ENCODE results near the gene PTPRF.
"Not testable (repeated sequence)": the region's sequence is repeated elsewhere in the genome, so short reads cannot be mapped to it uniquely, and the experiment has no call there.

PTPRF gene

GRCh38 chr1:43638381-43638780 lies 107.7 kb downstream of the PTPRF start:
- DNase-seq, result not testable (repeated sequence)

DNA sequence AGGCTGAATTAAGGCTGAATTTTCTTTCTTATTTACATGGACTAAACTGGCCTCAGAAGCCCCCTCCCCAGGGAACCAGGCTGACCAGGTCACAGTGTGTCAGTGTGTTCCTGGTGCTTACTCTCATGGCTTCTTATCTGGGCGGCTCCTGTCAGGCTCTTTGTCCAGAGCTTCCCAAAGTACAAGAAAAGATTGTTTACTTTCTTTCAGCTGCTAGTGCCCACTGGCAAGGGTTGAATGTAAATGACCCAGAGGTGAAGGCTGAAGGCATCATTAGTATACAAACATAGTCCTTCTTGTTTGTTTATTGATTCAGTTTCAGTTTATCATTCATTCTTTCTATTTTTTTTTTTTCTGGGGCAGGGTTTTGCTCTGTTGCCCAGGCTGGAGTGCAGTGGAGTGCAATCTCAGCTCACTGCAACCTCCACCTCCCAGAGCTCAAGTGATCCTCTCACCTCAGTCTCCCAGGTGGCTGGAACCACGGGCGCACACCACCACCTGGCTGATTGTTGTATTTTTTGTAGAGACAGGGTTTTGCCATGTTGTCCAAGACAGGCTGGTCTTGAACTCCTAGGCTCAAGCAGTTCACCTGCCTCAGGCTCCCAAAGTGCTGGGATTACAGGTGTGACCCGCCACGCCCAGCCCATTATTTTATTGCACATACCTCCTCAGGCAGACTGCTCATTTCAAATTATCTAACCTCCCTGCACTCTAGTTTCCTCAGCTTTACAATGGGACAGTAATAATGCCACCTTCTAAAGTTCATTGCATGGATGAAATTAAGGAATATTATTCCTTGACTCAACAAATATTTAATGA lies 109.5 kb downstream of the PTPRF start:
- DNase-seq, result no peak

- no peak for DNase-seq
Measured at GRCh38 chr1:43644558-43644957, 113.9 kb downstream of the PTPRF start.

DNA sequence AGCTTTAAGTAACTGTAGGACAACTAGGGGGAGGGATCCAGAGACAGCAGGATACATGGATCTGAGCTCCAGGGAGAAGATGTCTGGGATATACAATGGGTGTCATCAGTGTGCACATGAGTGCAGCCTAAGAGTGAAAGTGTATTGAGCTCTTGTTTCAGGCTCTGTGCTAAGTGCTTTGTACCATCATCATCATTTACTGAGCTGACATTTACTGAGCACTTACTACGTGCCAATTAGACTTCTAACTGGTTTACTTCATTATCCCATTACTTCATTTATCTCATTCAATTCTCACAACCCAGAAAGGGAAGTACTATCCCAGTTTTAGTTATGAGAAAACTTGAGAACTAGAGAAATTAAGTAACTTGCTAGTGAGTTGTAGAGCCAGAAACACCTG lies 114.8 kb downstream of the PTPRF start:
- DNase-seq, result no peak

DNA sequence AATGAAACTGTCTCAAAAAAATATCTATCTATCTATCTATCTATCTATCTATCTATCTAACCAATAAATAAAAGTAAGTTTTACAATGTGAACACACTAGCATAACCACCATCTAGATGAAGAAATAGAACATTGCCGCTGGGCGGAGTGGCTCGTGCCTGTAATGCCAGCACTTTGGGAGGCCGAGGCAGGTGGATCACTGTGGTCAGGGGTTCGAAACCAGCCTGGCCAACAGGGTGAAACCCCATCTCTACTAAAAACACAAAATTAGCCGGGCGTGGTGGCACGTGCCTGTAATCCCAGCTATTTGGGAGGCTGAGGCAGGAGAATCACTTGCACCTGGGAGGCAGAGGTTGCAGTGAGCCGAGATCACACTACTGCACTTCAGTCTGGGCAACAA lies 116.6 kb downstream of the PTPRF start:
- not testable (repeated sequence) for DNase-seq

- no peak for DNase-seq
Measured at GRCh38 chr1:43648221-43648847, 117.7 kb downstream of the PTPRF start.

GRCh38 chr1:43648876-43649477 lies 118.3 kb downstream of the PTPRF start:
- DNase-seq, result no peak

GRCh38 chr1:43650310-43651085 lies 119.8 kb downstream of the PTPRF start:
- DNase-seq, result peak; percentile 84

DNA sequence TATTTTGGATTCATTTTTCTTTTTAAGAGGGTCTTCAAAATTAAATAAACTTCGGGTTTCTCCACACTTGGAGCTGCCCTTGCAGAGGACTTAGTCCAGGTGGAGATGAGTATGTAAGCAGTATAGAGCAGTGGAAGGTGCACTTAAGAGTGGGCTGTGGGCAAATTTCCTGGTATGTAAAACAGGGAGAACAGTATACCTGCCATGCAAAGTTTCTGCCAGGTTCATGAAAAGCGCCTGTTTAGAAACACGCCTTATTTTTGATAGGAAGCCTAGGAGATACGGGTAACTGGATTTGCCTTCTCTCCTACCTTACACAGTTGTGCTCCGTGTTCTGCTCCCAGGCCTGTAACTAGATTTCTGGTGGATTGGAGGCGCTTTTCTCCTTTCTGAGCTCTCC lies 120.5 kb downstream of the PTPRF start:
- DNase-seq, result no peak

DNA sequence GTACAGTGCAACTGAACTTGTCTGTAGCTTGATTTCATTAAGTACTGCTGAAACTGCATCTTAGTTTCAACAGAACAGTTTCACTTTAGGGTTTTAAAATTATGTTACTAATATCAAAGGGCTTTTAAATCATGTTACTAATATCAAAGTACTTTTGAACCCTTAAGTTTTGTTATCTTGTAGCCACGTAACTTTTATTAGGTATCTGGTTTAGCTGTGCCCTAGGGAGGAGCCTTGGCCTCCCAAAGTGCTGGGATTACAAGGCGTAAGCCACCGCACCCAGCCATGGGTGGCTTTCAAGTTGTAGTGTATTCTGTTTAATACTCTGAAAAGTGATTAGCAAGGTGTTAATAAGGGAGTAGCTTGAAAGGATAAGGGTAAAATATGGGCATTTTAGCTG lies 121.2 kb downstream of the PTPRF start:
- DNase-seq, result no peak

- no peak for DNase-seq
Measured at GRCh38 chr1:43653339-43653738, 122.7 kb downstream of the PTPRF start.

- DNase-seq, result no peak
Measured at GRCh38 chr1:43653893-43654292, 123.2 kb downstream of the PTPRF start.

- DNase-seq, result no peak
Measured at GRCh38 chr1:43655953-43656352, 125.3 kb downstream of the PTPRF start.

- DNase-seq, result no peak
Measured at GRCh38 chr1:43659212-43660166, 128.8 kb downstream of the PTPRF start.

DNA sequence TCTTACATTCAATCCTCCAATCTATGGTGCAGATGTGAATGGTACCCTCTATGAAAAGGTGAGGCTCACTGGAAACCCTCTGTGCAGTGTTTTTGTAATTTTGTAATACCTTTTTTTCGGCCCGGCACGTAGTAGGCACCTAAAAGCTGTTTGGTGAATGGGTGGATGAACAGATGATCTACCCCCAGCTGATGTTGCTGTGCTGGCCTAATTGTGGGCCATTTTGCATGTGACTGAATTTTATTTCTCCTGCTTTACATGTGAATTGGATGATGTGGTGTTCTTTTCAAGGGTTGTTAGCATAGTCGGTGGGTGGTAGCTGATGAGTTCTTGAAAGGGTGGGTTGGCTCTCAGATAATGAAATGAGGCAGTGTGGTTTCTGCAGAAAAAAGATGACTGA lies 129.7 kb downstream of the PTPRF start:
- no peak for DNase-seq

DNA sequence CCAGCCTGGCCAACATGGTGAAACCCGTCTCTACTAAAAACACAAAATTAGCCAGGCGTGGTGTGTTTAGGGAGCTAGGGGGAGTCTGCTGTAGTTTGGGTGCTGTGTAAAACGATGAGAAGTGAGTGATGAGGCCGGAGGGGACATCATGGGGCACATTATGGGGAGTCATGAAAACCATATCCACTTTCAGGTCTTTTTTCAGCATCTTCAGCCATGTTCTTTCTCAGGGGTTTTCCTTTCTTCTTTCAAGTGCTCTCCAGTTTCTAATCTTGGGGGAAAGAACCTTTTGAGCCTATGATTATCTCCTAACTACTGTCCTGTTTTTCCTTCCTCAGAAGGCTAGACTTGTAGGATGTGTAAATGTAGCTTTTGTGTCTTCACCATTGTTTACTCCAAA lies 133.7 kb downstream of the PTPRF start:
- no peak for DNase-seq

- DNase-seq, result no peak
Measured at GRCh38 chr1:43666608-43667007, 135.9 kb downstream of the PTPRF start.

DNA sequence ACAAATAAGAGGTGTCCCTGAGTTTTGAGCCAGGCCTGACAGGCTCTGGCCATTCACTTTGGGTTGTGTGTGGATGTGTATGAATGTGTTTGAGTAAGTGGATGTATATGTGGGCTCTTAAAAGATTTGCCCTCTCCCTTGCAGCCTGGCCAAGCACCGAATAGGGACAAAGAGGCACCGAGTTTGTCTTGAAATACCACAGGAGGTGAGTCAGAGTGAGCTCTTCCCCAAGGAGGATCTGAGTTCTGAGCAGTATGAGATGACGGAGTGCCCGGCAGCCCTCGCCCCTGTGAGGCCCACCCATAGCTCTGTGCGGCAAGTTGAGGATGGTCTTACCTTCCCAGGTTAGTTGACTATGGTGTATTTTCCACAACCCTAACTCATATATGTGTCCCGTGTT lies 138.3 kb downstream of the PTPRF start:
- no peak for DNase-seq

GRCh38 chr1:43669878-43670277 lies 139.2 kb downstream of the PTPRF start:
- no peak for DNase-seq

DNA sequence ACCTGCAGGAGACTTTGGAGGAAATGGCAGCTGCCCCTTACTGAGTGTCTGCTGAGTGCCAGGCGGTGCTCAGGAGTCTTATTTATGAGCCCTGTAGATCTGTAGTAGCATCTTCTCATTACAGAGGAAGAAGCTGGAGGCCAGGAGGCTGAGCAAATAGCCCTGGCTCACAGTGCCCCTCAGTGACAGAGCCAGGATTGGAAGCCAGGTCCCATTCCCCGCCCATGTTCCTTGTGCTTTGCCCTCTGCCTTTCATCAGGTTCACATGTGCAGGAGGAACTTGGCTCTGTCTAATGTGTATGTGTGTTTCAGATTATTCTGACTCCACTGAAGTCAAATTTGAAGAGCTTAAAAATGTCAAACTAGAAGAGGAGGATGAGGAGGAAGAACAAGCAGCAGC lies 140.5 kb downstream of the PTPRF start:
- DNase-seq, result no peak

DNA sequence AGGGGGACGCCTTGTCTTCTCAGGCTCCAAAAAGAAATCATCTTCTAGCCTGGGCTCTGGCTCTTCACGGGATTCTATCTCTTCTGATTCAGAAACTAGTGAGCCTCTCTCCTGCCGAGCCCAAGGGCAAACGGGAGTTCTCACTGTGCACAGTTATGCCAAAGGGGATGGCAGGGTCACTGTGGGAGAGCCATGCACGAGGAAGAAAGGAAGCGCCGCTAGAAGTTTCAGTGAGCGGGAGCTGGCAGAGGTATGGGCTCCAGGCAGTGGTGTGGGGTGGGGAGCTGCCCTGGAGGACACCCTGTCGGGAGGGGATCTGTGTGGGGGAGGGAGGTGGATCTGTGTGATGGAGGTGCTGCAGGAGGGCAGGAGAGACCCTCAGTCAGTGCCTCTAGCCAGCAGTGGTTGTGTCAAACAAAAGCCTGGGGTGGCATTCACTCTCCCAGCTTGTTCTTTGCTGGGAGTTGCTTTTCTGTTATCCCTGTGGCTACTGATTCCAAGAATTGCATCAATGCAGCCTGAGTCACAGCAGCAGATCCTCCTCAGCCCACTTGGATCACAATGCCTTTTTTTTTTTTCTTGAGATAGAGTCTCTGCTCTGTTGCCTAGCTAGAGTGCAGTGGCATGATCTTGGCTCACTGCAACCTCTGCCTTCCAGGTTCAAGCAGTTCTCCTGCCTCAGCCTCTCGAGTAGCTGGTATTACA lies 141.1 kb downstream of the PTPRF start:
- DNase-seq, result no peak

GRCh38 chr1:43673261-43673660 lies 142.6 kb downstream of the PTPRF start:
- no peak for DNase-seq
